ENCODE data around the gene PSMG2. TPM values are rescaled to one million over a fixed set of nuclear protein-coding genes. Genes with fewer than 3 reads are reported as not detected.

Gene PSMG2
- polyA plus RNA-seq (ENCODE audit: insufficient read length in 10 of 10): 10 to 100 TPM; 47.1 to 56.7 (median 52.4) TPM
- long read RNA-seq, donor 1, transcript PSMG2-201 (7 exons, 1,686 nt): major isoform, 26 of 30 reads
- long read RNA-seq, donor 1, partial matches to known transcripts: 0 of 30 reads
- long read RNA-seq, donor 1, other reads (novel, unspliced or antisense): 0 of 30 reads
- long read RNA-seq, donor 2, transcript PSMG2-201 (7 exons, 1,686 nt): major isoform, 18 of 18 reads
- long read RNA-seq, donor 2, partial matches to known transcripts: 0 of 18 reads
- long read RNA-seq, donor 2, other reads (novel, unspliced or antisense): 0 of 18 reads
- long read RNA-seq, donor 3: 0 reads
- long read RNA-seq, donor 4, transcript PSMG2-201 (7 exons, 1,686 nt): major isoform, 20 of 21 reads
- long read RNA-seq, donor 4, partial matches to known transcripts: 0 of 21 reads
- long read RNA-seq, donor 4, other reads (novel, unspliced or antisense): 0 of 21 reads
- long read RNA-seq, donor 5, transcript PSMG2-201 (7 exons, 1,686 nt): major isoform, 40 of 42 reads
- long read RNA-seq, donor 5, partial matches to known transcripts: 0 of 42 reads
- long read RNA-seq, donor 5, other reads (novel, unspliced or antisense): 0 of 42 reads
- long read RNA-seq, donor 6, transcript PSMG2-201 (7 exons, 1,686 nt): major isoform, 21 of 22 reads
- long read RNA-seq, donor 6, partial matches to known transcripts: 0 of 22 reads
- long read RNA-seq, donor 6, other reads (novel, unspliced or antisense): 0 of 22 reads
- long read RNA-seq, donor 7, transcript PSMG2-201 (7 exons, 1,686 nt): major isoform, 10 of 11 reads
- long read RNA-seq, donor 7, partial matches to known transcripts: 0 of 11 reads
- long read RNA-seq, donor 7, other reads (novel, unspliced or antisense): 0 of 11 reads
- long read RNA-seq, donor 8, transcript PSMG2-201 (7 exons, 1,686 nt): major isoform, 18 of 19 reads
- long read RNA-seq, donor 8, partial matches to known transcripts: 0 of 19 reads
- long read RNA-seq, donor 8, other reads (novel, unspliced or antisense): 0 of 19 reads
- long read RNA-seq, donor 9, transcript PSMG2-201 (7 exons, 1,686 nt): major isoform, 5 of 5 reads
- long read RNA-seq, donor 9, partial matches to known transcripts: 0 of 5 reads
- long read RNA-seq, donor 9, other reads (novel, unspliced or antisense): 0 of 5 reads

GRCh38 chr18:12702221-12703095 is at the start of gene PSMG2, which contains the start of gene CEP76:
TSS of gene PSMG2 (plus strand) at chr18:12703042. CDS start at chr18:12703108, 66 bp downstream.
TSS of gene CEP76 (minus strand) at chr18:12702723. CDS start at chr18:12702548, 175 bp downstream.
- peak; percentile 89 to 98 (median 94) for DNase-seq

GRCh38 chr18:12654971-12655370 is 47.9 kb upstream of the PSMG2 start:
- DNase-seq: no peak

- no peak for DNase-seq
Observed at GRCh38 chr18:12656605-12656937, 46.3 kb upstream of the PSMG2 start.

GRCh38 chr18:12656938-12657683 is 45.7 kb upstream of the PSMG2 start:
- DNase-seq: peak in 2 of 3 donors; percentile 62 to 86

GRCh38 chr18:12657684-12658425 is 45.0 kb upstream of the PSMG2 start, which contains the start of gene SPIRE1:
TSS of gene SPIRE1 (minus strand) at chr18:12658107. CDS start at chr18:12657866, 241 bp downstream.
- peak in 2 of 3 donors; percentile 58 to 83 for DNase-seq

- DNase-seq: peak in 2 of 3 donors; percentile 31 to 62
Observed at GRCh38 chr18:12658426-12659138, 44.3 kb upstream of the PSMG2 start.

GRCh38 chr18:12659904-12660605 is 42.8 kb upstream of the PSMG2 start:
- peak in 2 of 3 donors; percentile 60 to 81 for DNase-seq

GRCh38 chr18:12668041-12668440 is 34.8 kb upstream of the PSMG2 start:
- no peak for DNase-seq

- DNase-seq: peak in 2 of 3 donors; percentile 53 to 72
Observed at GRCh38 chr18:12679183-12679786, 23.6 kb upstream of the PSMG2 start.

GRCh38 chr18:12686100-12686499 is 16.7 kb upstream of the PSMG2 start:
- DNase-seq: peak in 1 of 3 donors; percentile 18

GRCh38 chr18:12689256-12689850 is 13.5 kb upstream of the PSMG2 start:
- no peak for DNase-seq

GRCh38 chr18:12692206-12692605 is 10.6 kb upstream of the PSMG2 start:
- DNase-seq: no peak

GRCh38 chr18:12694032-12694431 is 8.8 kb upstream of the PSMG2 start:
- no peak for DNase-seq

- no peak for DNase-seq
Observed at GRCh38 chr18:12699747-12700146, 3.1 kb upstream of the PSMG2 start.

- no peak for DNase-seq
Observed at GRCh38 chr18:12701161-12701560, 1.7 kb upstream of the PSMG2 start.

- no peak for DNase-seq
Observed at GRCh38 chr18:12703096-12703567, 290 bp downstream of the PSMG2 start.

- DNase-seq: peak in 1 of 3 donors; percentile 33
Observed at GRCh38 chr18:12703664-12704063, 822 bp downstream of the PSMG2 start.

Data from muscle of back (tissue), 13 donors.